T-helper 2 cell treated with Interferon-gamma antibody and Interleukin-4, amounts not matched to agents 100 ng/mL and 5 ng/mL, for 36 hours (primary cell): ENCODE measurements around the gene PCBP1. TPM values are rescaled to one million over a fixed set of nuclear protein-coding genes. Genes with fewer than 3 reads are reported as not detected.
"Not testable (repeated sequence)": the region's sequence is repeated elsewhere in the genome, so short reads cannot be mapped to it uniquely, and the experiment has no call there.

ENCODE experiments used
- intact Hi-C: fragments of 100-400 bp; cut with micrococcal nuclease; formaldehyde crosslinking; loops from one replicate; pipeline ENCODE4 v1.15.1; 2023
- total RNA-seq: library from RNA; stranded (reverse); gene quantifications from 2 replicates; pipeline ENCODE4 v1.2.3, GENCODE V29; 2022

Gene PCBP1
- total RNA-seq, 1 donor from 2014 or later: 468 TPM

DNA sequence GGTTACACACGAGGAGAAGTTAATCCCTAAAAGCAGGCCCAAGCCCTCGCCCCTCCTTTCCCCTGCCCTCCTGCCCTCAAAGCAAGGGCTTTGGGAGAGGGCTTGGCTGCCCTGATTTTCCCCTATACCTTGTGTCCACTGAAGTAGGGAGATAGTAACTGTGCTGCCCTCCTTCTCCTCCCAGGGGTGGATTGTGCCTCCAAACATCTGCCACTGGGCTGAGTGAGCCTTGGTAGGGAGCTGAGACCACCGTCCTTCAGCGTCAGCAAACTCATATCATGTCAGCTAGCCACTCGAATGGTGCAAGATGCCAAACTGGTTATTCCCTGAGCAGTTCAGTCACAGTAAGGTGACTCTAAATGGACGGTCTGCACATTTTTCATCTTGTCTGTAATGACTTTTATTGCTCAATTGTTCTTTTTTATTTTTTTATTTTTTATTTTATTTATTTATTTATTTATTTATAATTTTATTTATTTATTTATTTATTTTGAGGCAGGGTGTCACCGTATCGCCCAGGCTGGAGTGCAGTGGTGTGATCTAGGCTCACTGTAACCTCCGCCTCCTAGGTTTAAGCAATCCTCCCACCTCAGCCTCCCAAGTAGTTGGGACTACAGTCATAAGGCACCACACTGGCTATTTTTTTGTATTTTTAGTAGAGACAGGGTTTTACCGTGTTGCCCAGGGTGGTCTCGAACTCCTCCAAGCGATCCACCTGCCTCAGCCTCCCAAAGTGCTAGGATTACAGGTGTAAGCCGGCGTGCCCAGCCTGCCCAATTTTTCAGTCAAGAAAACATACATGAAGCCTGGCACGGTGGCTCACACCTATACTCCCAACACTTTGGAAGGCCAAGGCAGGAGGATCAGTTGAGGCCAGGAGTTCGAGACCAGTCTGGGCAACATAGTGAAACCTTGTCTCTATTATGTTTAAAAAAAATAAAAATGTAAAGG is 8.7 kb downstream of the PCBP1 start:
- intact Hi-C loops: no loop called here

DNA sequence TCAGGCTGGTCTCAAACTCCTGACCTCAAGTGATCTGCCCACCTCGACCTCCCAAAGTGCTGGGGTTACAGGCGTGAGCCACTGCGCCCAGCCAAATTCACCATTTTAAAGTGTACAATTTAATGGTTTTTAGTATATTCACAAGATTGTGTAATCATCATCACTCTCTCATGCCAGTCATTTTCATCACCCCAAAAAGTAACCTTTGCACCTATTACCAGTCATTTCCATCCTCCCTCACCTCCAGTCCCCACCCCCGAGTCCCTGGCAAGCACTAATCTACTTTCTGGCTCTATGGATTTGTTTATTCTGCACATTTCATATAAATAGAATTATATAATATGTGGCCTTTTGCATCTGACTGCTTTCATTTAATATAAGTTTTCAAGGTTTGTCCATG is 10.8 kb downstream of the PCBP1 start:
- intact Hi-C loops: no loop called here

DNA sequence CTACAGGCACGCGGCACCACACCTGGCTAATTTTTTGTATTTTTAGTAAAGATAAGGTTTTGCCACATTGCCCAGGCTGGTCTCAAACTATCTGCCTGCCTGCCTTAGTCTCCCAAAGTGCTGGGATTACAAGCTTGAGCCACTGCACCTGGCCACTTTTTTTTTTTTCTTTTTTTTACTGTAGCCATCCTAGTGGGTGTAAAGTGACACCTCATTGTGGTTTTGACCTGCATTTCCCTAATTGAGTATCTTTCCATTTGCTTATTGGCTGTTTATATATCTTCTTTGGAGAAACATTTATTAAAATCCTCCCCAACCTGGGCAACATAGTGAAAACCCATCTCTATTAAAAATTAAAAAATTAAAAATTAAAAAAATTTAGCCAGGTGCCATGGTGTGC is 12.0 kb downstream of the PCBP1 start:
- intact Hi-C loops: no loop called here

DNA sequence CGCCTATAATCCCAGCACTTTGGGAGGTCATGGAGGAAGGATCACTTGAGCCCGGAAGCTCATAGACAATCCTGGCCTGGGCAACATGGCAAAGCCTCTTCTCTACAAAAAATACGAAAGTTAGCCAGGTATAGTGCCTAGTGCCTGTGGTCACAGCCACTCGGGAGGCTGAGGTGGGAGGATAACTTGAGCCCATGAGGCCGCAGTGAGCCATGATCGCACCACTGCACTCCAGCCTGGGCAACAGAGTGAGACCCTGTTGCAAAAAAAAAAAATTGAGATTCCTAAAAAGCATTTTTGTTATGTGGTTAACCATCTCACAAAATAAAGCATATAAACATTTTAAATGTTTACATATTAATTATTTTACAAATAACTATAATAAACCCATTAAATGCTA is 13.9 kb downstream of the PCBP1 start:
- intact Hi-C loops: no loop called here

DNA sequence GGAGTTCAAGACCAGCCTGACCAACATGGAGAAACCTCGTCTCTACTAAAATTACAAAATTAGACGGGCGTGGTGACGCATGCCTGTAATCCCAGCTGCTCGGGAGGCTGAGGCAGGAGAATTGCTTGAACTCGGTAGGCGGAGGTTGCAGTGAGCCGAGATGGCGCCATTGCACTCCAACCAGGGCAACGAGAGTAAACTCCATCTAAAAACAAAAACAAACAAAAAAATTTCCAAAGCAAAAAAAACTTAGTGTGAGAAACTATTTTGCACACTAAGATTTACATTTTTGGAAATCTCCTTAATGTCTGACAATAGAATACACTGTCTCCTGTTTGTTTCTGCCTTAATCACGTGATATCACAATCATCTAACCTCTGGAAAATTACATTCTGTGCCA is 14.4 kb downstream of the PCBP1 start:
- intact Hi-C loops: loop anchor here (2.0 kb wide), 1 partner anchor 13 kb away; no protein-coding TSS in a partner anchor

DNA sequence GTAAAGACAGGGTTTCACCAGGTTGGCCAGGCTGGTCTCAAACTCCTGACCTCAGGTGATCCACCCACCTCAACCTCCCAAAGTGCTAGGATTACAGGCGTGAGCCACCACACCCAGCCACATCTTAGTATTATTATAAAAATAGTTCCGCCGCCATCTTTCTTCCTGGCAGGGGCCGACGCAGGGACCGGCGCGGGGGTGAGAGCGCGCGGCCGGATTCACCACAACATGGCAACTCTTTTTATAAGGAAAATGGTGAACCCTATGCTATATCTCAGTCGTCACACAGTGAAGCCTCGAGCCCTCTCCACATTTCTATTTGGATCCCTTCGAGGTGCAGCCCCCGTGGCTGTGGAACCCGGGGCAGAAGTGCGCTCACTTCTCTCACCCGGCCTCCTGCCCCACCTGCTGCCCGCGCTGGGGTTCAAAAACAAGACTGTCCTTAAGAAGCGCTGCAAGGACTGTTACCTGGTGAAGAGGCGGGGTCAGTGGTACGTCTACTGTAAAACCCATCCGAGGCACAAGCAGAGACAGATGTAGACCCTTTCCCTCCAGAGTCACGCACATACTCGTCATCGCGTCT is 15.1 kb downstream of the PCBP1 start:
- intact Hi-C loops: loop anchor here (2.0 kb wide), 1 partner anchor 14 kb away; no protein-coding TSS in a partner anchor

DNA sequence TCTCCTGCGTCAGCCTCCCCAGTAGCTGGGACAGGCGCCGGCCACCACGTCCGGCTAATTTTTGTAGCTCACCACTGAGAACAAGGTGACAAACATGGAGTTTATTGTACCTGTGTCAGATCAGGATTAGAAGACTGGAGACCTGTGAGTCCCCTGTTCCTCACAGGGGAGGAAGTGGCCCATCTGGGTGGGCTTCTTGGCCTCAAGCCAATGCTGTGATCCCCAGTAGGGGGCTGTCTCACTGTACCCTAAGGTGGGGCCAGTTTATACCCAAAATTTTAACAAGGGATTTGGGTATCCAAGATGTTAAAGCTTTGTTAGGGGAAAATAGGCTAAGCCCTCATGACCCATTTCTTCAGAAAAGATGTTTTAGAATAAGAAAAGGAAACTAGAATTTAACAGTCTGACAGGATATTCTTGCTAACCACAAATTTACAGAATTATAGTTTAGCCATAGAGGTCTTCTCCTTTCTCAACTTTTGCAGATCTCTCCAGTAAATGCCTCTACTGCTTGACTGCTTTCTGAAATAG is 16.3 kb downstream of the PCBP1 start:
- intact Hi-C loops: loop anchor here (2.0 kb wide), 1 partner anchor 15 kb away; no protein-coding TSS in a partner anchor

DNA sequence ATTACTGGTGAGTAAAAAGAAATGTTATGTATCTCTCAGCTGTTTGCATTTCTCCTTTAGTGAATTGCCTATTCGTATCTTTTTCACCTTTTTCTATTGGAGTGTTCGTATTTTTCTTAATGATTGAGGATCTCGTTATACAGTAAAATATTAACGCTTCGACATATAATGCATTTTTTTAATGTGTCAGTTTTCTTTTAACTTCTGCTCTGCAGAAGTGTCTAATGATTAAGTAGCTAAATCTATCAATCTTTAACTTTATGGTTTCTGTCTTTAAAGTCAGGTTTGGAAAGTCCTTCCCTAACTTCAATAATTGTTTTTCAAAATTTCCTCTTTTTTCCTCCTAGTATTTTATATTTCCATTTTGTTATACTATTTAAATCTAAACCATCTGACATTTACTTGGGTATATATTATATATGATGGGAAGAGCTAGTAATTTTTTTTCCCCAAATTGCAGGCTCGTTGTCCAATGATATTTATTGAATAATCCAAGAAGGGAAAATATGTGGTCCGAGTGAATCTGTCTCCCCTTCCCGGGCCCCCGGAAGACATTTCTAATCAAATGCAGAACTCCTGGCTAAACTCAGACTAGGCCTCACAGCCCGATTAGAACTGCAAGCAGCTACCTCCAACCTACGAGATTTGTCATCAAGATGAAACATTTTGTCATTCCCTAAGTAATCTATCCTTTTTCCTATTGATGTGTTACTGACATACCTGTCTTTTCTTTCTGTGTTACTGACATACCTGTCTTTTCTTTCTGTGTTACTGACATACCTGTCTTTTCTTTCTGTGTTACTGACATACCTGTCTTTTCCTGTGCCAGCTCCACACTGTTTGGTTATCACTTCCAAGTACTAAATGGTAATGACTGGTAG is 17.2 kb downstream of the PCBP1 start:
- intact Hi-C loops: no loop called here

DNA sequence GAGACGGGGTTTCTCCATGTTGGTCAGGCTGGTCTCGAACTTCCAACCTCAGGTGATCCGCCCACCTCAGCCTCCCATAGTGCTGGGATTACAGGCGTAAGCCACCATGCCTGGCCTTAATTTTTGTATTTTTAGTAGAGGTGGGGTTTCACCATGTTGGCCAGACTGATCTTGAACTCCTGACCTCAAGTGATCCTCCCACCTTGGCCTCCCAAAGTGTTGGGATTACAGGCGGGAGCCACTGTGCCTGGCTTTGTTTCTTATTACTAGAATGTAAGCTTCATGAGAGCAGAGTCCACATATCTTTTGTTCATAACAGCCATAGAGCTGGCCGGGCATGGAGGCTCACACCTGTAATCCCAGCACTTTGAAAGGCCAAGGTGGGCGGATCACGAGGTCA is 18.9 kb downstream of the PCBP1 start:
- intact Hi-C loops: not testable (repeated sequence)

DNA sequence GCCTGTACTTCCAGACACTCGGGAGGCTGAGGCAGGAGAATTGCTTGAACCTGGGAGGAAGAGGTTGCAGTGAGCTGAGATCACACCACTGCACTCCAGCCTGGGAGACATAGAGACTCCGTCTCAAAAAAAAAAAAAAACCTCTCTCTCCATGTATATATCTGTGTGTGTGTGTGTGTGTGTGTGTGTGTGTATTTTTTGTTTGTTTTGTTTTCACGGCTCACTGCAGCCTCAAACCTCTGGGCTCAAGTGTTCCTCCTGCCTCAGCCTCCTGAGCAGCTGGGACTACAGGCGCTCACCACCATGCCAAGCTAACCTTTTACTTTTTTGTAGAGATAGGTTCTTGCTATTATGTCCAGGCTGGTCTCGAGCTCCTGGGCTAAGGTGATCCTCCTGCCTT is 23.1 kb downstream of the PCBP1 start:
- intact Hi-C loops: not testable (repeated sequence)

DNA sequence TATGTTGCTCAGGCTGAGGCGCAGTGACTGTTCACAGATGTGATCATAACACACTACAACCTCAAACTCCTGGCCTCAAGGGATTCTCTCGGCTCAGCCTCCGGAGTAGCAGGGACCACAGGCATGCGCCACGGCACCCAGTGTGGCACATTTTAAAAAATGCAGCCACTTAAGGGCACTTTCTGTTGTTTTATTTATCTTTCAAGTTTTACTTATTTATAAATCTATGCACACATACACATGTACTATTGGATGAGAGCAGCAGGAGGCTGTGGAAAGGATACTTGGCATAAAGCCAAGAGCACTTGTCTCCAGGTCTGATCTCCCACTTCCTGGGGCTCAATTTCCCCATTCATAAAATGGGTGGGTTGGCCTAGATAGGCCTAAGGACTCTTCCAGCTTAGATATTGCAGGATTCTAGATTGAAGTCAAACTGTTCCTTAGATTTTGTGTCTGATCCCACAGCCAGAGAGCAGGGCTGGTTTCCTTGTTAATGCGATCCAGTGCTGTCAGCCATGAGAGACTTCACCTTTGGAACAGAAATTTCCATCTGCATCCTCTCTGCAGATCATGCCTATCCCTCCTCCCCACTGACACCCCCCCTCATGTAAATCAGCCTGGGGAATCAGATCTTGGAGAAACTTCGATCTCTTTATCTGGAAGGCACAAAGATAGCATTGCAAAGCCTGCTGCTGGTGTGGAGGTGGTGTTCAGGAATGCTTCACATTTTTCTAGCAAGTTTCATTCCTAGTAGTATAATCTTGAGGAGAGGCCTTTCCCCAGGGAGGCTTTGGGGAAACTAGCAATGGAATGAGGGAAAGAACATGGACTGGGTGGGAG is 24.7 kb downstream of the PCBP1 start:
- intact Hi-C loops: no loop called here

DNA sequence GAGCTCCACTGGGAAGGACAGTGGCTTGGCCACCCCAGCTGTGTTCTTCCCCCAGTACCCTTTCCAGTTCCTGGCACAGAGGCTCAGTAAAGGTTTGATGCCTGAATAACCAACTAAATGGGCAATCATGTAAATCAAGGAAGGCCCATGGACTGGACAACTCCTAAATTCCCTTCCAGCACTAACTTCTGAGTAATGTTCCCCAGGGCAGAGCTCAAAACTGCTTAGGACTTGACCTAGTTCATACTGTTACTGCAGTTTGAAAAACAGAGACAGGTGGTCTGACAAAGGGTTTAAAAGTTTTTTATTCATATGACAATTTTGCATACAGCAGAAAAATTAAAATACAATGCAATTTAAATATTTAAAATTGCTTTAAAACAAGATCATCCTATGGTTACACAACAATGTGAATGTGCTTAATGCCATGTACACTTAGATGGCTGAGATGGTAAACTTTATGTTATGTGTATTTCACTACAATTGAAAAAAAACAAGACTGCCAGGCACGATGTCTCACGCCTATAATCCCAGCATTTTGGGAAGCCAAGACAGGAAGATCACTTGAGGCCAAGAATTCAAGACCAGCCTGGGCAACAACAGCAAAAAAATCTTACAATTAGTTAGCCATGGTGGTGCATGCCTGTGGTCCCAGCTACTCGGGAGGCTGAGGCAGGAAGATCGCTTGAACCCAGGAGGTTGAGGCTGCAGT is 26.2 kb downstream of the PCBP1 start:
- intact Hi-C loops: no loop called here

DNA sequence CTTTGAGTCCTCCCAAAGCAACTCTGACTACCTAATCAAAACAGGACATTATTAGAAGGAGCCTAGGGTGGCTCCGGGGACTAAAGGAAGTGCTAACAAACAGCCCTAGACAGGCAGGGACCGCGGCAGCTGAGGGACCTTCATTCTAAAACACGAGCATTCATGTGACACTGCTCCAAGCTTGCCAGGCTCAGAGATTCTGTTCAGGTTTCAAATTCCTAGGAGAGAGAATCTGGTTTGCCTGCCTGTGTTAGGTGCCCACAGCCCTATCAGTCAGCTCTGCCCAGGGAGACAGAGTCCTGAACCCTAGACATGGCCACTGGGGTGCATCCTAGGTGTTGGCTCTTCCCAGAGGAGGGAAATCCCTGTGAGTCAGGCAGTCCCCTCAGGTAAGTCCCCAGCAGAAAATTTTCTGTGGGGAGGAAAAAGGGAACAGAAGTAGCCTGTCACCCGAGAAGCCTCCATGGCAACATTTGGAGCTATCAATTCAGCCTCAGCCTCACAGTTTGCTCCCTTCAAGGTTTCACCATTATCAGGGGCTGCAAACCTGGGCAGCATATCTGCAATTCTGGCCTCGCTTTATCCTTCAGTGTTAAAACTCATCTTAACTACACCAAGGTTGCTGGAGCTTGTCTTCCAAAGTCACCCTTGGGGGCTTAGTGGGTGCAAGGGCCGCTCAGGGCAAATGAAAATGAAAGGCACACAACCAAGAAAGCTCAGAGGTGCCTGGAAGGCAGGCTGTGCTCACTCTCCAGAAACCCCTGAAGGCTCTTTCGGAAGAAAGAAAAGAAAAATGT is 28.6 kb downstream of the PCBP1 start:
- intact Hi-C loops: no loop called here

DNA sequence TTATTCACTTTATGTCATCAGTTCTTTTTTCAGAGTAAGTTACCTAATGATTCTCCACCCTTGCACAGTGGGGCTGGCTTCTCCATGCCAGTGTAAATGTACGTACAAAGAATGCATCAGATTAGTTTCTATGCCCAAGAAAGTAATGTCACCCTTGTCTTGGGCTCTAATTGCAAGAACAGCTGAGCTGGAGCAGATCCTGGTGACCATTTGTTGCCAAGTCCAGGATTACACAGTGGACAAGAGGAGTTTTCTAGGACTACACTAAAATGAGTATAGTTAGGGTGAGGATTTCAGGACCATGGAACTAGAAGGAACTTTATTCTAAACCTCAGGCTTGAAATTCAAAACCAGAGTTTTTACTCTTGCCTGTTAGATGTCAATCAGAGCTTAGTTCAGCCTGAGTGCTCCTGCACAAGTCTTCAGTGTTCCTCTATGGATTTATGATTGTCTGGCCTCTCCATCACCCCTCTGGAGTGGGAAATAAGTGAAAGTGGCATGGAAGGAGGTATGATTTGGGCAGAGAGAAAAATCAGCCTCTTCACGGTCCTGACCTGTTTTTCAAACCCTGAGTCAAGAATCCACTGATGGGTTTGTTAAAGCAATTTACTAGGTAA is 29.8 kb downstream of the PCBP1 start:
- intact Hi-C loops: no loop called here

DNA sequence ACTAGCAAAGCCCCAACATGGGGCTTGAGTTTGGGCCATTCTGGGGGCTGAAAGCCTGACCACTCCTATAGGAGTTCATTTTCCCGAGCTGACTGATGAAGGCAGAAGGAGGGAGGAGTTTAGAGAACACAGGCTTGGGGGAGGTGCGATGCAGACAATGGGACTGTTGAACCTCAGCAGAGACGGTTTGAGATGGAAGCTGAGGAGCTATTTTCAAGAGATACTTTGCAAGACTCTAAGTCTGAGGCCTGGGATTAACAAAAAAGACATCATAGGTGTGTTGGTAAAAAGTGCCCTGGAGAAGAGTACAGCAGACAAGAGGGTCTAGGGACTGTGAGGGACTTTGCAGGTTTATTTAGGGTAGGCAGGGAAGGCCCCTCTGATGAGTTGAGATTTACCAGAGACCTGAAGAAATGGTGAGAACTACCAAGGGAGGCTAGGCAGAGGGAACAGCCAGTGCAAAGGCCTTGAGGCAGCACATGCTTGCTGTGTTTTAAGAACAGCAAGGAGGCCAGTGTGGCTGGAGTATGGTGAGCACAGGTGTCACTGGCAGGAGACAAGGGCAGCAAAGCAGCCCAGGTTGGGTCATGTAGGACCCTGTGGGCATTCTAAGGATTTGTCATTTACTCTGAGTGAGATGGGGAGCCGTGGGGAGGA is 31.6 kb downstream of the PCBP1 start:
- intact Hi-C loops: no loop called here

DNA sequence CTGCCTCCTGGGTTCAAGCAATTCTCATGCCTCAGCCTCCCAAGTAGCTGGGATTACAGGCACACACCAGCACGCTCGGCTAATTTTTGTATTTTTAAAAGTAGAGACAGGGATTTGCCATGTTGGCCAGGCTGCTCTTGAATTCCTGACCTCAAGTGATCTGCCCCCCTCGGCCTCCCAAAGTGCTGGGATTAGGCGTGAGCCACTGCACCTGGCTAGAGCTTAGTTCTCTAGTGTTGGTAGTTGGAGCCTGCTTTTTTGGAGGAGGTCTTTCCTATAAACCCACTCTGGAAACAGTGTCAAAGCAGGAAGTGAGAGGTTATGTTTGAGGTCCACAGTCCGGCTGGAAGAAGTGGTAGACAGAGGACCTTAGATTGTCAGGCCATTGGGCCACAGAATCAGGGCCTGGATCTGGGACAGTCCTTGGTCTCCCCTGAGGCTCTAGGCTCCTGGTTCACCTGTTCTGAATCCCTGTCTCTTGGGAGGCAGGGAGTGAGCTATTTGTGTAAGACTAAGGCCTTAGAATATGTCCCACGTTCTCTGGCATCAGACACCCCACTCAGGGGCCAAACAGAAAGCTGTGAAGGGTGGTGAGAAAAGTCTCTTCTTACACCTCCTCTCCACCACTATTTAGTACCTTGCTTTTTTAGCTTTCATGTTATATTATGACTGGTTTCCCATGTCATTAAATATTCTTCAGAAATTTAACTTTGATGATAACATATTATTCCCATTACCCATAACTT is 34.5 kb downstream of the PCBP1 start:
- intact Hi-C loops: no loop called here

DNA sequence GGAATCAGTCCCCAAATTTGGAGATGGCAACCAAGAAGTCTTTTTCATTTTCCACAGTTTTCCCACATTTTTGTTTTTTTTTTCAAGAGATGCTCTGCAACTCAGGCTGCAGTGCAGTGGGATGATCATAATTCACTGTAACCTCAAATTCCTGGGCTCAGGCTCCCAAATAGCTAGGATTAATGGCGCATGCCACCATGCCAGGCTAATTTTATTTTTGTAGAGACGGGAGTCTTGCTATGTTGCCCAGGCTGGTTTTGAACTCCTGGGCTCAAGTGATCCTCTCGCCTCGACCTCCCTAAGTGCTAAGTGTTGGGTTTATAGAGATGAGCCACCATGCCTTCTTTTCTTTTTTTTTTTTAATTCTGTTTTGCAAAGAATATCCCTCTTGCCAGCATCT is 35.2 kb downstream of the PCBP1 start:
- intact Hi-C loops: no loop called here
